SU-DHL-6 (cell line): ENCODE data around the gene HOXB7.

Experiments used
- EZH2phosphoT487 ChIP-seq: fragments of 200-600 bp; sonication (generic), shearing (Covaris generic); conservative IDR thresholded peaks from 2 replicates; pipeline ENCODE4 v1.6.1; 2018; ENCODE audit warnings: mild to moderate bottlenecking, antibody characterized with exemption, low read length, moderate library complexity, mixed read lengths
- TF ChIP-seq, protein P1 (sequence below): fragments of 200-600 bp; sonication (generic); IDR thresholded peaks from one replicate; pipeline ENCODE4 v1.5.1; 2017; ENCODE audit warnings: antibody characterized with exemption, mild to moderate bottlenecking, low read length, moderate library complexity; ENCODE audit not compliant: insufficient read depth, poor library complexity, severe bottlenecking

DNA sequence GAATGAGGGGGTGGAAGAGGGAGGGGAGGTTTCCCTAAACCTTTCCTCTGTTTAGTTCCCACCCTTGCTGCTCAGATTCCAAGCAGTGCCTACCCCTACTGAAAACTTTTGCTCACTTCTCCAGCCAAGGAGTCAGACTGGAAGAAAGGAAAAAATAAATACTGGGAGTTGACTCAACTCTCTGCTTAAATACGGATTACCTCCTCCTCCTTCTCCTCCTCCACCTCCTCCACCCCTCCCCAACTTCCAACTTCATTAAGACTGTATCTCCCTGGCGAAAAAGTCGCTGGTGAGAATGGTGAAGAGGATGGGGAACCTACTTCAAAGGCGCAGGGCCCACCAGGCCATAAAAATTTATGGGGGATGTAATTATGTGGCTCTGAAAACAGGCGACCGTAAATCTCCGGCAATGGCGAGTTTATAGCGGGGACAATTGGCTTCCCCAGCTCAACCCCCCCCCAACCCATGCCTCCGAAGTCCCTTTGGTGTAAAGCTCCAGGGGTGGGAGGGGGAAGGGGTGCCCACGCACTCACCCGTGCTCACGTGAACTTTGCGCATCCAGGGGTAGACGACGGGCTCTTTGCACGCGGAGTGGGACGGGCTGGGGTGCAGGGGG, 33.4 kb downstream of the HOXB7 start:
- TF ChIP-seq, protein P1, sequence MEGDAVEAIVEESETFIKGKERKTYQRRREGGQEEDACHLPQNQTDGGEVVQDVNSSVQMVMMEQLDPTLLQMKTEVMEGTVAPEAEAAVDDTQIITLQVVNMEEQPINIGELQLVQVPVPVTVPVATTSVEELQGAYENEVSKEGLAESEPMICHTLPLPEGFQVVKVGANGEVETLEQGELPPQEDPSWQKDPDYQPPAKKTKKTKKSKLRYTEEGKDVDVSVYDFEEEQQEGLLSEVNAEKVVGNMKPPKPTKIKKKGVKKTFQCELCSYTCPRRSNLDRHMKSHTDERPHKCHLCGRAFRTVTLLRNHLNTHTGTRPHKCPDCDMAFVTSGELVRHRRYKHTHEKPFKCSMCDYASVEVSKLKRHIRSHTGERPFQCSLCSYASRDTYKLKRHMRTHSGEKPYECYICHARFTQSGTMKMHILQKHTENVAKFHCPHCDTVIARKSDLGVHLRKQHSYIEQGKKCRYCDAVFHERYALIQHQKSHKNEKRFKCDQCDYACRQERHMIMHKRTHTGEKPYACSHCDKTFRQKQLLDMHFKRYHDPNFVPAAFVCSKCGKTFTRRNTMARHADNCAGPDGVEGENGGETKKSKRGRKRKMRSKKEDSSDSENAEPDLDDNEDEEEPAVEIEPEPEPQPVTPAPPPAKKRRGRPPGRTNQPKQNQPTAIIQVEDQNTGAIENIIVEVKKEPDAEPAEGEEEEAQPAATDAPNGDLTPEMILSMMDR = no peak
- no peak for TF ChIP-seq EZH2phosphoT487
